ENCODE data around the gene MUC3A.

GRCh38 chr7:100991631-100992030, 42.3 kb downstream of the MUC3A start:
- TF ChIP-seq CTCF (IDR thresholded peaks at IDR 0.05) (no peak), POLR2A (IDR thresholded peaks at IDR 0.05) (no peak)

Measured in body of pancreas (tissue), 4 donors.